Endothelial cell of umbilical vein (primary cell): ENCODE results near the gene PNPLA7. TPM values are rescaled to one million over a fixed set of nuclear protein-coding genes. Genes with fewer than 3 reads are reported as not detected.

ENCODE experiments used
- BruUV-seq: library from RNA; stranded (reverse); fragments of 400-500 nt; replicated peaks from 2 replicates; lab custom pipeline; 2021; lab: Mats Ljungman, UMichigan
- CTCF ChIA-PET: fragments of 300-600, 350-600 bp; sonication (Branson Sonifier 250); formaldehyde crosslinking; loops from one replicate; lab custom pipeline; 2021; ENCODE audit warnings: antibody characterized with exemption, inconsistent platforms; lab: Charles Lee
- POLR2A ChIA-PET: fragments of 300-600, 350-600 bp; sonication (Branson Sonifier 250); formaldehyde crosslinking; loops from one replicate; lab custom pipeline; 2021; ENCODE audit warnings: antibody characterized with exemption, inconsistent platforms; lab: Charles Lee
- DNase-seq: peaks from one replicate; pipeline ENCODE4 v3.0.0-alpha.2; 2011; ENCODE audit warnings: low read depth, low spot score
- FAIRE-seq: peaks from 2 replicates; lab custom pipeline; 2011; peaks lifted over from hg19 to GRCh38; lab: Jason Lieb, UNC
- H2AFZ ChIP-seq: 2 replicates; pipeline ENCODE4 v1.6.0; 2012; ENCODE audit warnings: low read depth, low read length, control low read depth, inconsistent platforms
- H3K27ac ChIP-seq: 2 replicates; pipeline ENCODE4 v1.5.1; 2011; ENCODE audit warnings: low read depth, mild to moderate bottlenecking, control low read depth, low read length, moderate library complexity; ENCODE audit not compliant: insufficient read depth
- H3K27me3 ChIP-seq, 2 experiments: 2 replicates each; pipeline versions ENCODE4 v1.6.0 to v1.6.1; 2011; ENCODE audit warnings: low read length in 2 of 2, mixed read lengths in 1 of 2; ENCODE audit not compliant: control insufficient read depth in 2 of 2, insufficient read depth in 2 of 2
- H3K36me3 ChIP-seq, 2 experiments: 2 replicates in 1 of 2; 3 replicates in 1 of 2; pipeline ENCODE4 v1.5.1; 2011; ENCODE audit warnings: low read length in 2 of 2, mild to moderate bottlenecking in 1 of 2, moderate library complexity in 1 of 2; ENCODE audit not compliant: control insufficient read depth in 2 of 2, insufficient read depth in 2 of 2; ENCODE audit errors: extremely low read depth in 1 of 2
- H3K4me1 ChIP-seq: 3 replicates; pipeline ENCODE4 v1.5.1; 2011; ENCODE audit warnings: mild to moderate bottlenecking, low read length; ENCODE audit not compliant: control insufficient read depth, insufficient read depth; ENCODE audit errors: extremely low read depth
- H3K4me2 ChIP-seq: 2 replicates; pipeline ENCODE4 v1.6.1; 2011; ENCODE audit warnings: low read length, control low read depth, mixed read lengths; ENCODE audit not compliant: insufficient read depth
- H3K4me3 ChIP-seq, 3 experiments: fragments of 200-600 bp in 1 of 3; sonication (generic), shearing (Covaris generic) in 1 of 3; replicated peaks in 1 of 3; 2 replicates each; pipeline ENCODE4 v1.5.1; 2011 to 2016; ENCODE audit warnings: control low read depth in 3 of 3, low read length in 3 of 3, mild to moderate bottlenecking in 2 of 3, inconsistent platforms in 1 of 3, low read depth in 1 of 3, moderate library complexity in 1 of 3; ENCODE audit not compliant: insufficient read depth in 1 of 3
- H3K79me2 ChIP-seq: 2 replicates; pipeline ENCODE4 v1.6.0; 2012; ENCODE audit warnings: low read length, inconsistent platforms; ENCODE audit not compliant: control insufficient read depth, insufficient read depth
- H3K9ac ChIP-seq: replicated peaks from 2 replicates; pipeline ENCODE3; 2011; ENCODE audit warnings: low read length, control low read depth; ENCODE audit not compliant: insufficient read depth; ENCODE audit errors: extremely low read depth
- H3K9me1 ChIP-seq: replicated peaks from 3 replicates; pipeline ENCODE4 v1.6.0; 2011; ENCODE audit warnings: mild to moderate bottlenecking, low read length; ENCODE audit not compliant: control insufficient read depth, insufficient read depth; ENCODE audit errors: extremely low read depth
- H3K9me3 ChIP-seq: replicated peaks from 2 replicates; pipeline ENCODE4 v1.5.1; 2012; ENCODE audit warnings: low read length, inconsistent platforms; ENCODE audit not compliant: control insufficient read depth, insufficient read depth
- H4K20me1 ChIP-seq: replicated peaks from 2 replicates; pipeline ENCODE3; 2011; ENCODE audit warnings: mild to moderate bottlenecking, low read length; ENCODE audit not compliant: control insufficient read depth, insufficient read depth; ENCODE audit errors: extremely low read depth
- EZH2 ChIP-seq: IDR thresholded peaks from 2 replicates; pipeline ENCODE4 v1.6.1; 2012; ENCODE audit warnings: borderline replicate concordance, low read depth, mild to moderate bottlenecking, moderate library complexity, low read length, inconsistent platforms; ENCODE audit not compliant: severe bottlenecking
- FOS ChIP-seq: IDR thresholded peaks from 2 replicates; pipeline ENCODE4 v1.6.1; 2011; ENCODE audit warnings: mild to moderate bottlenecking, low read length, moderate library complexity, borderline replicate concordance; ENCODE audit not compliant: insufficient read depth
- JUN ChIP-seq: IDR thresholded peaks from 2 replicates; pipeline ENCODE4 v1.6.1; 2011; ENCODE audit warnings: borderline replicate concordance, low read depth; ENCODE audit not compliant: insufficient read length, insufficient read depth
- POLR2A ChIP-seq: IDR thresholded peaks from 2 replicates; pipeline ENCODE4 v1.6.1; 2012; ENCODE audit warnings: low read depth, mild to moderate bottlenecking, control low read depth, low read length
- dilution Hi-C: fragments of 300-500 bp; cut with MboI; formaldehyde crosslinking; loops from one replicate; pipeline ENCODE4 v1.15.0; 2019; ENCODE audit warnings: low sequenced_read_pairs; ENCODE audit not compliant: extremely low pct_ligation_motif_present
- intact Hi-C: fragments of 100-400 bp; cut with micrococcal nuclease; formaldehyde crosslinking; loops from one replicate; pipeline ENCODE4 v1.10.0; 2022
- polyA plus RNA-seq, 4 experiments: library from polyadenylated mRNA; depleted of rRNA in 3 of 4; stranded (reverse) in 3 of 4; unstranded in 1 of 4; fragments of >200 nt; gene quantifications; 2 replicates each; pipeline versions ENCODE4 v1.2.1 to v1.2.3, GENCODE V29; 2011 to 2012; ENCODE audit warnings: missing spikeins in 1 of 4
- total RNA-seq: library from RNA; stranded (reverse); gene quantifications from 2 replicates; pipeline ENCODE4 v1.2.3, GENCODE V29; 2021
- TF ChIP-seq, protein P1 (sequence below): IDR thresholded peaks from 2 replicates; pipeline ENCODE4 v1.6.1; 2011; ENCODE audit not compliant: insufficient read depth, insufficient read length
- TF ChIP-seq, protein P2 (sequence below), 2 donors: IDR thresholded peaks; 1 replicate in 1 of 2; 2 replicates in 1 of 2; pipeline ENCODE4 v1.5.1; 2011; ENCODE audit warnings: low read length in 2 of 2, mild to moderate bottlenecking in 2 of 2, moderate library complexity in 2 of 2, control low read depth in 1 of 2, inconsistent platforms in 1 of 2, low read depth in 1 of 2; ENCODE audit not compliant: insufficient read depth in 1 of 2; ENCODE audit errors: extremely low read depth in 1 of 2

The PNPLA7 gene
- total and polyA plus RNA-seq, 2 donors (not counting 3 experiments of a cell fraction or from before 2014, with no cell fraction given) = 1.0 to 1.9 TPM

DNA sequence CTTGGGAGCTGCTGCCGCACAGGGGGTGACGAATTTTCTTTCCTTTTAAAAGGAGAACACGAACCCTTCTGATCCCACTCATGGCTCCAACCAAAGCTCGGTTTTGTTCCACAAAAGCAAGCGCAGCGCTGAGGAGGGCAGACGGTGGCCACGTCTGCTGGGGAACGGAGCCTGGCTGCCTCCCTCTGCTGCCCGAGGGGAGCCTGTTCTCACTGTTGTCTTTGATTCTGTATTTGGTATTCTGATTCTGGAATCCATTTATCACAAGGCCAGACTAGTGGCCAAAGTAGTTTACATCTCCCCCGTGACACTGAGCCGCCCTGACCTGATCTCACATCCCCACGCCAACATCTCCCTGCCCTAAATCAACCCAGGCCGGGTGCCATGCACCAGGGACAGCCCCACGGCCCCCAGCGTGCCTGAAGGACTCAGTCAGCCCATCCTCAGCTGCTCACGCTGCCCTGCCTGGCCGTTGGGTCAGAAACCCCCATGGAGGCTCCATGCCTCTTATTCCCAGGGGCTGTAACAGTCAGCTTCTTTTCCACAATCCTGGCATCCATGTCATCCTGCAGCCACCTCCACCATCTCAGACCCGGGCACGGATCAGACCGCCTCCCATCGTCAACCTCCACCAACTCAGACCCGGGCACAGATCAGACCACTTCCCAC, 84.3 kb downstream of the PNPLA7 start:
- H3K4me3 ChIP-seq = no peak overlapping the region
- peaks cover 3% of the 10 kb centered on the region for H3K4me1 ChIP-seq
- DNase-seq (no peak), FAIRE-seq (no peak)
- no peaks in the 10 kb centered on the region for H3K9me3 ChIP-seq
- BruUV-seq = no TSS peak
- H3K27ac ChIP-seq = no peak overlapping the region
- no peaks in the 10 kb centered on the region for H4K20me1 ChIP-seq
- no peaks in the 10 kb centered on the region for H3K36me3 ChIP-seq
- peaks cover 2% of the 10 kb centered on the region in 2 experiments for H3K27me3 ChIP-seq
- H2AFZ ChIP-seq = no peak overlapping the region
- no peaks in the 10 kb centered on the region for H3K79me2 ChIP-seq
- dilution Hi-C loops = no loop called here
- intact Hi-C loops = no loop called here
- TF ChIP-seq, protein P1, sequence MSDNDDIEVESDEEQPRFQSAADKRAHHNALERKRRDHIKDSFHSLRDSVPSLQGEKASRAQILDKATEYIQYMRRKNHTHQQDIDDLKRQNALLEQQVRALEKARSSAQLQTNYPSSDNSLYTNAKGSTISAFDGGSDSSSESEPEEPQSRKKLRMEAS = no peak
- no peak for TF ChIP-seq EZH2
- no peak for TF ChIP-seq JUN
- no peak for TF ChIP-seq FOS
- TF ChIP-seq, protein P2, sequence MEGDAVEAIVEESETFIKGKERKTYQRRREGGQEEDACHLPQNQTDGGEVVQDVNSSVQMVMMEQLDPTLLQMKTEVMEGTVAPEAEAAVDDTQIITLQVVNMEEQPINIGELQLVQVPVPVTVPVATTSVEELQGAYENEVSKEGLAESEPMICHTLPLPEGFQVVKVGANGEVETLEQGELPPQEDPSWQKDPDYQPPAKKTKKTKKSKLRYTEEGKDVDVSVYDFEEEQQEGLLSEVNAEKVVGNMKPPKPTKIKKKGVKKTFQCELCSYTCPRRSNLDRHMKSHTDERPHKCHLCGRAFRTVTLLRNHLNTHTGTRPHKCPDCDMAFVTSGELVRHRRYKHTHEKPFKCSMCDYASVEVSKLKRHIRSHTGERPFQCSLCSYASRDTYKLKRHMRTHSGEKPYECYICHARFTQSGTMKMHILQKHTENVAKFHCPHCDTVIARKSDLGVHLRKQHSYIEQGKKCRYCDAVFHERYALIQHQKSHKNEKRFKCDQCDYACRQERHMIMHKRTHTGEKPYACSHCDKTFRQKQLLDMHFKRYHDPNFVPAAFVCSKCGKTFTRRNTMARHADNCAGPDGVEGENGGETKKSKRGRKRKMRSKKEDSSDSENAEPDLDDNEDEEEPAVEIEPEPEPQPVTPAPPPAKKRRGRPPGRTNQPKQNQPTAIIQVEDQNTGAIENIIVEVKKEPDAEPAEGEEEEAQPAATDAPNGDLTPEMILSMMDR (IDR thresholded peaks at IDR 0.05; ENCODE audit: extremely low read depth in 1 of 2, insufficient read depth in 1 of 2, low read depth in 1 of 2, low read length in 2 of 2) = no peak
- no peak for TF ChIP-seq POLR2A
- ChIA-PET CTCF (no interaction called here), POLR2A (no interaction called here)
- H3K9ac ChIP-seq = no peak overlapping the region
- H3K4me2 ChIP-seq = no peak overlapping the region
- H3K9me1 ChIP-seq = no peaks in the 10 kb centered on the region
